SK-N-SH treated with all-trans-retinoic acid at 6 μM for 48 hours (cell line): ENCODE data around the gene PIK3CB.

Experiments
- ATAC-seq: fragments of 200-7000 bp; cut with Tn5 transposase; 3 replicates; pipeline ENCODE4 v1.9.1; 2020; ENCODE audit warnings: mild to moderate bottlenecking, moderate library complexity
- ARNTL ChIP-seq: fragments of 450-650 bp; formaldehyde crosslinking; IDR thresholded peaks from 2 replicates; pipeline ENCODE4 v1.5.0; 2020; ENCODE audit warnings: low read depth, mild to moderate bottlenecking, moderate library complexity, borderline replicate concordance
- BACH2 ChIP-seq: fragments of 250-450 bp; sonication (Bioruptor Pico); IDR thresholded peaks from 2 replicates; pipeline ENCODE4 v1.9.0; 2021; ENCODE audit warnings: mild to moderate bottlenecking, borderline replicate concordance
- CREB5 ChIP-seq: fragments of 250-450 bp; sonication (Bioruptor Pico); IDR thresholded peaks from 2 replicates; pipeline ENCODE4 v1.5.1; 2020; ENCODE audit warnings: low read depth, mild to moderate bottlenecking, moderate library complexity
- CSDC2 ChIP-seq: fragments of 250-450 bp; sonication (Bioruptor Pico); IDR thresholded peaks from 2 replicates; pipeline ENCODE4 v1.5.0; 2020; ENCODE audit warnings: mild to moderate bottlenecking, moderate library complexity
- CSRNP3 ChIP-seq: fragments of 250-450 bp; sonication (Bioruptor Pico); IDR thresholded peaks from 2 replicates; pipeline ENCODE4 v1.5.1; 2021; ENCODE audit warnings: mild to moderate bottlenecking, moderate library complexity
- ESRRG ChIP-seq: fragments of 250-450 bp; sonication (Bioruptor Pico); IDR thresholded peaks from 2 replicates; pipeline ENCODE4 v1.6.1; 2021; ENCODE audit warnings: mild to moderate bottlenecking
- GLIS3 ChIP-seq: fragments of 250-450 bp; sonication (Bioruptor Pico); IDR thresholded peaks from 2 replicates; pipeline ENCODE4 v1.5.0; 2020; ENCODE audit warnings: mild to moderate bottlenecking, moderate library complexity
- ISL1 ChIP-seq: fragments of 250-450 bp; sonication (Bioruptor Pico); IDR thresholded peaks from 2 replicates; pipeline ENCODE4 v2.1.2; 2022; ENCODE audit warnings: mild to moderate bottlenecking, moderate library complexity
- PATZ1 ChIP-seq: fragments of 250-450 bp; sonication (Bioruptor Pico); IDR thresholded peaks from 2 replicates; pipeline ENCODE4 v1.8.0; 2020; ENCODE audit warnings: mild to moderate bottlenecking, moderate library complexity, borderline replicate concordance
- POU6F1 ChIP-seq: fragments of 250-450 bp; sonication (Bioruptor Pico); IDR thresholded peaks from 2 replicates; pipeline ENCODE4 v1.8.0; 2021; ENCODE audit warnings: low read depth, mild to moderate bottlenecking, moderate library complexity, borderline replicate concordance
- PPARA ChIP-seq: fragments of 250-450 bp; sonication (Bioruptor Pico); IDR thresholded peaks from 2 replicates; pipeline ENCODE4 v1.5.0; 2020; ENCODE audit warnings: mild to moderate bottlenecking, borderline replicate concordance
- RARB ChIP-seq: fragments of 250-450 bp; sonication (Bioruptor Pico); IDR thresholded peaks from 2 replicates; pipeline ENCODE4 v1.8.0; 2021; ENCODE audit warnings: mild to moderate bottlenecking, moderate library complexity
- SNAI2 ChIP-seq: fragments of 250-450 bp; sonication (Bioruptor Pico); IDR thresholded peaks from 2 replicates; pipeline ENCODE4 v1.5.0; 2020; ENCODE audit warnings: mild to moderate bottlenecking, moderate library complexity
- TCF4 ChIP-seq: fragments of 250-450 bp; sonication (Bioruptor Pico); IDR thresholded peaks from 2 replicates; pipeline ENCODE4 v1.8.0; 2021; ENCODE audit warnings: mild to moderate bottlenecking, moderate library complexity, borderline replicate concordance
- TSHZ2 ChIP-seq: fragments of 250-450 bp; sonication (Bioruptor Pico); IDR thresholded peaks from 2 replicates; pipeline ENCODE4 v1.5.0; 2020; ENCODE audit warnings: mild to moderate bottlenecking, moderate library complexity
- ZC3H10 ChIP-seq: fragments of 250-450 bp; sonication (Bioruptor Pico); IDR thresholded peaks from 2 replicates; pipeline ENCODE4 v1.5.1; 2021; ENCODE audit warnings: mild to moderate bottlenecking, moderate library complexity
- ZFP3 ChIP-seq: fragments of 250-450 bp; sonication (Bioruptor Pico); IDR thresholded peaks from 2 replicates; pipeline ENCODE4 v1.5.0; 2020; ENCODE audit warnings: mild to moderate bottlenecking, moderate library complexity
- ZFP30 ChIP-seq: fragments of 450-650 bp; formaldehyde crosslinking; IDR thresholded peaks from 2 replicates; pipeline ENCODE4 v1.5.0; 2022; ENCODE audit warnings: mild to moderate bottlenecking, moderate library complexity
- ZNF565 ChIP-seq: fragments of 450-650 bp; formaldehyde crosslinking; conservative IDR thresholded peaks from 2 replicates; pipeline ENCODE4 v1.5.0; 2020; ENCODE audit warnings: low read depth, mild to moderate bottlenecking, moderate library complexity
- ZNF70 ChIP-seq: fragments of 450-650 bp; formaldehyde crosslinking; IDR thresholded peaks from 2 replicates; pipeline ENCODE4 v1.5.0; 2020; ENCODE audit warnings: mild to moderate bottlenecking, moderate library complexity
- ZNF8 ChIP-seq: fragments of 450-650 bp; formaldehyde crosslinking; IDR thresholded peaks from 2 replicates; pipeline ENCODE4 v1.5.0; 2020; ENCODE audit warnings: mild to moderate bottlenecking, moderate library complexity

PIK3CB gene

GRCh38 chr3:138688871-138689299 lies 145.8 kb downstream of the PIK3CB start:
- no peak for ATAC-seq
- TF ChIP-seq TCF4 (CRISPR knock-in tag) (no peak), CREB5 (CRISPR knock-in tag) (no peak), ZNF565 (no peak), ZFP3 (CRISPR knock-in tag) (no peak), CSDC2 (CRISPR knock-in tag) (no peak)

- TF ChIP-seq TCF4 (CRISPR knock-in tag) (no peak), CSDC2 (CRISPR knock-in tag) (no peak), CREB5 (CRISPR knock-in tag) (no peak), SNAI2 (no peak), TSHZ2 (CRISPR knock-in tag) (no peak), GLIS3 (no peak), ZNF565 (no peak), ARNTL (CRISPR knock-in tag) (no peak), BACH2 (no peak), ISL1 (CRISPR knock-in tag) (no peak), ZNF70 (CRISPR knock-in tag) (no peak), ESRRG (CRISPR knock-in tag) (no peak), ZFP3 (CRISPR knock-in tag) (no peak), RARB (CRISPR knock-in tag) (no peak), PATZ1 (CRISPR knock-in tag) (no peak)
- peak; percentile 36; the same call in 2 of the 3 replicates for ATAC-seq
These were observed 147.5 kb downstream of the PIK3CB start for GRCh38 chr3:138687236-138687635.

- TF ChIP-seq POU6F1 (CRISPR knock-in tag): no peak
- TF ChIP-seq ZNF8 (CRISPR knock-in tag): no peak
- no peak for TF ChIP-seq ESRRG (CRISPR knock-in tag)
- no peak for TF ChIP-seq CSDC2 (CRISPR knock-in tag)
- TF ChIP-seq PPARA (CRISPR knock-in tag): no peak
- TF ChIP-seq PATZ1 (CRISPR knock-in tag): no peak
- TF ChIP-seq ZC3H10 (CRISPR knock-in tag): no peak
- no peak for TF ChIP-seq ARNTL (CRISPR knock-in tag)
- TF ChIP-seq CSRNP3 (CRISPR knock-in tag): no peak
- TF ChIP-seq ZFP30 (CRISPR knock-in tag): no peak
- TF ChIP-seq GLIS3: no peak
- TF ChIP-seq BACH2: no peak
- TF ChIP-seq TSHZ2 (CRISPR knock-in tag): no peak
- TF ChIP-seq ZNF565: no peak
These were observed 147.9 kb downstream of the PIK3CB start for GRCh38 chr3:138686771-138687221.

More at GRCh38 chr3:138686771-138687221, 147.9 kb downstream of the PIK3CB start:
- ATAC-seq: peak; percentile 81
